GM19240 (cell line): ENCODE data around the gene SGSM1.
A peak's percentile ranks its signal among the peaks of the same experiment; 100 is the strongest.

Source experiments
- DNase-seq: peaks from one replicate; pipeline ENCODE4 v3.0.0; 2011; ENCODE audit warnings: low spot score; ENCODE audit not compliant: insufficient read length

The SGSM1 gene, protein sequence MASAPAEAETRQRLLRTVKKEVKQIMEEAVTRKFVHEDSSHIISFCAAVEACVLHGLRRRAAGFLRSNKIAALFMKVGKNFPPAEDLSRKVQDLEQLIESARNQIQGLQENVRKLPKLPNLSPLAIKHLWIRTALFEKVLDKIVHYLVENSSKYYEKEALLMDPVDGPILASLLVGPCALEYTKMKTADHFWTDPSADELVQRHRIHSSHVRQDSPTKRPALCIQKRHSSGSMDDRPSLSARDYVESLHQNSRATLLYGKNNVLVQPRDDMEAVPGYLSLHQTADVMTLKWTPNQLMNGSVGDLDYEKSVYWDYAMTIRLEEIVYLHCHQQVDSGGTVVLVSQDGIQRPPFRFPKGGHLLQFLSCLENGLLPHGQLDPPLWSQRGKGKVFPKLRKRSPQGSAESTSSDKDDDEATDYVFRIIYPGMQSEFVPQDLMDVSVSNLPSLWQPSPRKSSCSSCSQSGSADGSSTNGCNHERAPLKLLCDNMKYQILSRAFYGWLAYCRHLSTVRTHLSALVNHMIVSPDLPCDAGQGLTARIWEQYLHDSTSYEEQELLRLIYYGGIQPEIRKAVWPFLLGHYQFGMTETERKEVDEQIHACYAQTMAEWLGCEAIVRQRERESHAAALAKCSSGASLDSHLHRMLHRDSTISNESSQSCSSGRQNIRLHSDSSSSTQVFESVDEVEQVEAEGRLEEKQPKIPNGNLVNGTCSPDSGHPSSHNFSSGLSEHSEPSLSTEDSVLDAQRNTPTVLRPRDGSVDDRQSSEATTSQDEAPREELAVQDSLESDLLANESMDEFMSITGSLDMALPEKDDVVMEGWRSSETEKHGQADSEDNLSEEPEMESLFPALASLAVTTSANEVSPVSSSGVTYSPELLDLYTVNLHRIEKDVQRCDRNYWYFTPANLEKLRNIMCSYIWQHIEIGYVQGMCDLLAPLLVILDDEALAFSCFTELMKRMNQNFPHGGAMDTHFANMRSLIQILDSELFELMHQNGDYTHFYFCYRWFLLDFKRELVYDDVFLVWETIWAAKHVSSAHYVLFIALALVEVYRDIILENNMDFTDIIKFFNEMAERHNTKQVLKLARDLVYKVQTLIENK

DNA sequence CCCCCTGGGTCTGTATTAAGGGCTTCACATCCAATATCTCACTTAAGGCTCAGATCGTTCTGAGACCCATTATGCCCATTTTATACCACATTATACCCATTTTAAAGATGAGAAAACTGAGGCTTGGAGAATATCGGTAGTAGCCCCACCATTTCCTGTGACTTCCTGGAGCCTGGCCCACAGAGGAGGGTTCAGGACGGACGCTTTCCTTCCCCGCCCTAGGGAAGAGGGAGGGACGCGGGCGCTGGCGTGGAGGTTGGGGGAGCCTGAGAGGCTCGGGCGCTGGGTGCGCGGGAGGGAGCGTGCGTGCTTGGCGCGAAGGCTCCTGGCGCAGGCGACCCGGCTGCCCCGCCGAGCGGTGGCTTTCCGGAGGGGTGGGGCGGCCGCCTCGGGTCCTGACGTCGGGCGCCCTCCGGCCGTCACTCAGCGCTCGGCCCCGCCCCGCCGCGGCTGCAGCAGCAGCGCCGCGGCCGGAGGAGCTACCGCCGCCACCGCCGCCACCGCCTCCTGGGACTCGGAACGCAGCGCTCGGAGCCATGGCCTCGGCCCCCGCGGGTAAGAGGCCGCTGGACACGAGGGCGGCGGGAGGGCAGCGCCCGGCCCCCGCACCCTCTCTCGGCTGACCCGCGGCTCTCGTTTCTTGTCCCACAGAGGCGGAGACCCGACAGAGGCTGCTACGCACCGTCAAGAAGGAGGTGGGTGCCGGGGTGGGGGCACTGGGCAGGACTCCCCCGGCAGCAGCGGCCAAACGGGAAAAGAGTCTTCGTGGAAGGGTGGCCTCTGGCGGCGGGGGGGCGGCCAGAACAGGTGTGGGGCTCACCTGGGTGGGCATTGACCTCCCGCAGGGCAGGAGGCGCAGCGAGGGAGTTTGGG is at the start of gene SGSM1:
SGSM1 (plus strand) TSS at position 422 of the 873 bp plus-strand sequence; CDS start at position 537, 115 bp downstream.
- DNase-seq: peak; percentile 78

- DNase-seq: peak; percentile 12
These were observed 47.7 kb upstream of the SGSM1 start for GRCh38 chr22:24758164-24758799.

DNA sequence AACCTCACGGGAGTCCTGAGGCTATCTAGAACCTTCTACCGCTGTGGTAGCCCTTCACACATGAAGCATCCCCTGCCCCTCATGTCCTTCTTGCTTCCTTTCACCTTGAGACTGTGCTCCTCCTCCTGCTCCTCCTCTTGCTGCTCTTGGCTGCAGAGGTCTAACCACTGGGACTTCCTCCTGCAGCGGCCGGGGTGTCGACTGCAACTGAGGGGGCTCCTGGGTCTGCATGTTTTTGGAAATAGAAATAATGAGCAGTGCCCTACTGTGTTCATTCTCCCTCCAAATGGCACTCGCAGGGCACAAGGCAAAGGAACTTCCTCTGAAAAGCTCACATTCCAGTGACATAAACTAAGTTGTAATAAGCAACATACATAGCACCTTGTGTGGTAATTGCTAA is 46.2 kb upstream of the SGSM1 start:
- no peak for DNase-seq

DNA sequence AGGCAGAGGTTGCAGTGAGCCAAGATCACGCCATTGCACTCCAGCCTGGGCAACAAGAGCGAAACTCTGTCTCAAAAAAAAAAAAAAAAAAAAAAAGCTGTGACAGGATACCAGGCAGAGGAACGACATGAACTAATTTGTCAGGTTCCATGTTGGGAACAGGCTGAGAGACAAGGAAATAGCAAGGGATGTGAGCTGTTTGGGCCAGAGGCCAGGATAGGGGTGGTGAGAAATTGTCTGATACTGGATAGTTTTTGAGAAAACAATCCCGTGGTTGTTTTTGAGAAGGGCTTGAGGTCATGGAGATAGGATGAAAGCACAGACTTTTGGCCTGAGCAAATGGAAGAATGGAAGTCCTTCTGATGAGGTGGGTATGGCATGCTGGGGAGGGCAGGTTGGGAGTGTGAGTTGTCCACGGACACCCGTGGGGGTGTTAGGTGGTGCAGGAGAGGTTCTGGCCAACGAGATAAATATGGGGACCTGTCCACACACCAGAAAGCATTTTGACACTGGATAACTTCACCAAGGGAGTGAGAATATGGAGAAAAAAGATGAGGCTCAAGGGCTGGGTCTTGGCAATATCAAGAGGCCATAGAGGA is 45.2 kb upstream of the SGSM1 start:
- DNase-seq: no peak

DNA sequence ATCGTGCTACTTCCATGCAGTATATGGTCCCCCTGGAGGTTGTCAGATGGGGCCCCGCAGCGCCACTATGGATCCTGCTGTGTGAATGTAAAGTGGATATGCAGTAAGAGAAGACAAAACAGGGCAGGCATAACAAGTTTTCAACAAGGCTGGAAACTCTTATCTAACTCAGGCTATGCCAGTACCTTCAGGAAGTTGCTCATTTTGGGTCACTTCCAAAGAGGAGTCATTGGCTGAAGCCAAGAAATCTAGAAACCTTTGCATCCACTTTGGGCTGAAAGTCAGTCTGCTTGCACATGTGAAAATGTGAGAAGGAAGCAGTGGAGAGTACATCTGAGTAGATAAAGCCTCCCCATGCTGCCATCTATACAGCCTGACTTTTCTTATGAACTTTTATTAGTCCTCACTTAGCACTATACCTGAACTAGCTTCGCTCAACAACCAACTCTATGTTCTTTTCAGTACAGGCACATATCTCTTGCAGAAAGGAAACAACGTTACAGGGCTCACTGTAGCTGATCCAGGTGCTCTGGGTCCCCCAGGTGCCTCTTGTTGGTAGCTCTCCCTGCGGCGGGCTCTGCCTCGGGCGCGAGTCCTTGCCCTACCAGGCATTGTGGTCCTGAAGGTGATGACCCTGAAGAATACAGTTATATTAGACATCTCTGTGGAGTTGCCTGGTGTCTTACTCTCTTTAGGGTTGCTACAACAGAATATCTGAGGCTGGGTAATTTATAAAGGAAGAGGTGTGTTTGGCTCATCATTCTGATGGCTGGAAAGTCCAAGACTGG is 43.9 kb upstream of the SGSM1 start:
- DNase-seq: no peak

DNA sequence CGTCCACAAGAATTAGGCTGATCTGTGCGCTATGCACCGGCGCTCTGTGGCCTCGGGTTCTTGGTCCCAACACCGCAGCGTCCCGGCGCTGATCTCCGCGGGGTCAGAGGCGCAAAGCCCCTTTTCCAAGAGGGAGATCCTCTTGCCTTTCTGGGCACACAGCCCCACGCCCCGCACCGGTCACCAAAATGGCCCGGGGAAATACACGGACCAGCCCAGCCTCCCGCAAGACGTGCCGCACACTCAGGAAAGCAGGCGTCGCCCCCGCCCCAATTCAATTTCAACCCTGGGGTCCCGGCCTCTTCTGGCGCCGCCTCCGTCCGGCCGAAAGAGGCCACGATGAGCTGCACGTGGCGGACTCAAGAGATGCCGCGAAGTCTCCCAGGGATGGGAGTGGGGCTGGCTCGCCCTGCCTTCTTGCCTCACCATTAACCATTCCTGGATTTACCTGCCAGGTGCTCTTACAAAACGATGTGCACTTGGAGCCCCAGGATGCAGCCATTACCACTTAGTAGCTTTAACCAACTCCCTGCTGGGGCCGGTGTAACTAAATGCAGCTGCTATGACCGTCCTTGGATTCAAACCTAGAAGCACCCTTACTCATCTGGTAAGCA is 42.0 kb upstream of the SGSM1 start:
- no peak for DNase-seq

DNA sequence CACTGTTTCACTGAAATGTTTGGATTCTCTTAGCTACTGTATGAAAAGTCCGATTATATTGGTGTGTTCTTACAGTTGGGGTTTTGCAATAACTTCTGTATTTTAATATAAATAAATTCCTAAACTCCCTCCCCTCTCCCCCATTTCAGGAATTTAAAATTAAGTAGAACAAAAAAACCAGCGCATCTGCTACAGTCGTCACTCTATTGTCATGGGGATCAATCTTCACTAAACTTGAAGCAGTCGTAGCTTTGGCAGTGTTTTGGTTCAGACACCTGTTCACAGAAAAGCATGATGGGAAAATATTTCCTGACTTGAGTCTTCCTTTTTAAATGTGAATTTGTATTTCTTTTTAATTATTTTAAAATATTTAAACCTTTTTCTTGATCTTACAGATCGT is 40.8 kb upstream of the SGSM1 start:
- DNase-seq: no peak

DNA sequence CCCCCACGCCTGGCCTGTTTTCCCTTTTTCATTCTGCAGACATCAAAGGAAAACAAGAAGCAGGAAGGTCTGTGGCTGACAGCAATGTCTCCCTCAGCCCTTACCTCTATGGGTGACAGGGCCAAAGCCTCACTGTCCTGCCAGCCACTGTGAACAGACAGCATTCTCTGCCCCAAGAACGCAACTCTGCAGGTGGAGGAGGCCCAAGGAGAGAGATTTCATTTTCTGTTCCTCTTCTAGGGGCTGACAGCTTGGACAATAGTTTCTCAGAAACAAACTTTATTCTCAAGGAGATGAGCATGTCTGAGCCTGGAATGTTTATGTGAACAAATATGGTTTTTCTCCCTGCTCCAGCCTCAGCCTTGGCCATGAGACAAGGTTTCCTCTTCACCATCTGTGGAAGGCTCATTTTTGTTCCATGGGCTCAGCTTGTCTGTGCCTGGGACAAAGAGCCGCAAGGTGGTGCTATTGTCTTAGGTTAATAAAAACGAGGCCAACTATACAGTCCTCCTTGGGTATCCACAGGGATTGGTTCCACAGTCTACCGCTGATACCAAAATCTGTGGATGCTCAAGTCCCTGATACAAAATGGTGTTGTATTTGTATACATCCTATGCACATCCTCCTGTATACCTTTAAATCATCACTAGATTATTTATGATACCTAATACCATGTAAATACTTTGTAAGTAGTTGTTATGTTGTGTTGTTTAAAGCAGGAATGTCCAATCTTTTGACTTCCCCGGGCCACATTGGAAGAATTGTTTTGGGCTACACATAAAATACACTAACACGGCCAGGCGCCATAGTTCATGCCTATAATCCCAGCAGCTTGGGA is 37.3 kb upstream of the SGSM1 start:
- peak; percentile 38 for DNase-seq

GRCh38 chr22:24772493-24773220 is 33.4 kb upstream of the SGSM1 start:
- no peak for DNase-seq

GRCh38 chr22:24775769-24776492 is 30.1 kb upstream of the SGSM1 start:
- no peak for DNase-seq

DNA sequence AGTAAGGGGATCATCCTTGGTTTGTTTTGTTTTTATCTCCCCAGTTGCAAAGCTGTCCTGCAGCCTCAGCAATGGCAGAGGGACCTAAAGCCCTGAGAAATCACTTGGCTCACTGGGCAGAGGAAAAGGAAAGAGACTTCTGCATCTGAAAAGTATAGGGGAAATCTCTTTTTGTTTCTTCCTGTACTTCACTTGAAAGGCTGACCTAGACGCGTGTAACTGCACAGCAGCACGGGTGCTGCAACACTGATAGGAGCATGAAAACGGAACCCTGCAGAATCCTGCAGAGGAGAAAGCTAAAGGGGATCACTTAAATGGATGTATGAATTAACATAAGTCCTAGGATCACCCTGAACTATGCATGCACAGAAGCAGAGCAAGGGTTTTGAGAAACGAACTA is 29.5 kb upstream of the SGSM1 start:
- no peak for DNase-seq

GRCh38 chr22:24789516-24789915 is 16.5 kb upstream of the SGSM1 start:
- no peak for DNase-seq

GRCh38 chr22:24791362-24791761 is 14.6 kb upstream of the SGSM1 start:
- no peak for DNase-seq

DNA sequence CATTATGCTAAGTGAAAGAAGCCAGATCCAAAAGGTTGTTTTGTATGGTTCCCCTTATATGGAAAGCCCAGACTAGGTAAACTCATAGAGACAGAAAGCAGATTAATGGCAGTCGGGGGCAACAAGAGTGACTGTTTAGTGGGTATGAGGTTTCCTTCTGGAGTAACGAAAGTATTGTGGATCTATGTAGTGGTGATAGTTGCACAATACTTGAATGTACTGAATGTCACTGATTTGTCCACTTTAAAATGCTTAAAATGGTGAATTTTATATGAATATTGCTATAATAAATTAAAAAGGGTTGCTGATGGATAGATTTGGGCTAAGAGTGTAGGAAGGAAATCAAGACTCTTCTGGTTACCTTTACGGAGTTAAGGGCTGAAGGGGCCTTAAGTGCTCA is 10.0 kb upstream of the SGSM1 start:
- DNase-seq: no peak

GRCh38 chr22:24796860-24797259 is 9.2 kb upstream of the SGSM1 start:
- DNase-seq: no peak

- DNase-seq: no peak
These were observed 4.0 kb upstream of the SGSM1 start for GRCh38 chr22:24801901-24802465.
